Posterior cingulate gyrus (tissue), 11 donors: Measurements from ENCODE around the gene PARD3.
"Not testable (repeated sequence)": the region's sequence is repeated elsewhere in the genome, so short reads cannot be mapped to it uniquely, and the experiment has no call there.

Experiments used
- DNase-seq, 10 donors: peaks; one replicate each; pipeline versions ENCODE4 v3.0.0 to v3.0.0-alpha.2; 2020 to 2021; ENCODE audit warnings: mixed read lengths in 3 of 10
- intact Hi-C: fragments of 100-400 bp; cut with DNase I; formaldehyde crosslinking; loops from one replicate; pipeline ENCODE4 v1.15.1; 2023

The PARD3 gene

DNA sequence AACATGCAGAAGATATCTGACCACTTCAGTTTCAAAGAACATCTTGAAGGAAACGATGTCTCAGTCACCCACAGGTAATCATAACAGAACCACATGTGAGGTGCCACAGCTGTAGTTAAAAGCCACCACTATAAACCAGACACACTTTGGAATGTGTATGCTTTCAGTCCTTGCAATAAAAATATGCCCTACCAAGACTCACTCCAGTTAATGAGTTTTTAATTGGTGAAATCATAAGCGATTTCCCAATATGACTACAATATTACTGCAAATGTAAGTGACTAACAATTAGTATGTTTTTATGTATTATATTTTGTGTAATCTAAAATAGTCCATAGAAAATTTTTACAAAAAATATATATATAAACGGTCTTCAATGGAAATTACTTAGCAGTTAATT lies 428.2 kb downstream of the PARD3 start:
- DNase-seq = no peak
- intact Hi-C loops = no loop called here

DNA sequence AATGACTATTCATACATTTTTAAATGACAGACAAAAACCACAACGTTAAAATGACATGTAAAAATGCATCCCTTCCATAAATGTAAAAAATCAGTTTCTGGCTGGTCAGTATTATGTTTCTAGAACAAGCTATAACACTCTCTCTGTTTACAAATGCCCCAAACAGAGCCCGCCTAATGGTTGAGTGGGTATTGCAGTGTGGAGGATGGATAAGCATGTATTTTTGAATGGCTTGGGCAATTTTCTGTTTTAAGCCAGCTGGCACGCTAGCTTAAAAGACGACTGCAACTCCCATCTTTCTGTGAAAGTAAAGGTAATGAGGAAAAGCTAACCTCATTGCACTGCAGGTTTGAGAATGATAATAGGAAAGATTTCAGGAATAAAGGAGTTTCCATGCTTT lies 430.7 kb downstream of the PARD3 start:
- no peak for DNase-seq
- intact Hi-C loops = no loop called here

DNA sequence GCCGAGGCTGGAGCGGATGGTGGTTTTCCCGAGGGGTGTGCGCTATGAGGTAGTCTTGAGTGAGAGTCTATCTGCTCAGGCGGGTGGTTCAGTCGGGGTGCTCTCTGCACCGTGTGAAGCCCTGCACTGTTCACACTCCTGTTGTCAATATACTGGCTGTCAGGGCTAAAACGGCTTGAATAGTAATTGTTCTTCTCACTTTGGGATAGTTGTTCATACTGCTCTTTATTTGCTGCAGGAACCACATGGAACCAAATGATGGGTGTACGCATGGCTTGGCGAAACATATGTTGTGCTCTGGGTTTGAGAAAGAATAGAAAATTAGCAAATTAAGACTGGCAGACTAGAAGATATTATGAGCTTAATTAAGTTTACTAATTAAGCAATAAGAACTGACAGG lies 432.5 kb downstream of the PARD3 start:
- intact Hi-C loops = no loop called here
- DNase-seq = no peak

DNA sequence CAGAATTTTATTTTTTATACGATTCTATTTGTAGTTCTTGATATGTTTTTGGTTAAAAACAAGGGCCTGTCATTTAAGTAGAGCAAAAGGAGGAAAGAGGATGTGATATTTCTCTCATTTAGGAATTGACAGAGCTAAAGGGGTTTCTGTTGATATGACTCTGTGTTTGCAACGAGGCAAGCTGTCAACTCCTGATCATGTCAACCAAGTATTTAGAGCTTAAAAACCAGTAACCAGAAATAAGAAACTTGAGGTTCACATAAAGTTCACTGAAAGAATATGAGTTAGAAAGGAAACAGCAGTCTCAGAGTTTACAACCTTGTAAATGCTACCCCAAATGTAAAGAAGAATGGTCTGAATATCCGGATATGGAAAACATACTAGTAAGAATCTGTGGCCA lies 434.2 kb downstream of the PARD3 start:
- DNase-seq = no peak
- intact Hi-C loops = no loop called here

DNA sequence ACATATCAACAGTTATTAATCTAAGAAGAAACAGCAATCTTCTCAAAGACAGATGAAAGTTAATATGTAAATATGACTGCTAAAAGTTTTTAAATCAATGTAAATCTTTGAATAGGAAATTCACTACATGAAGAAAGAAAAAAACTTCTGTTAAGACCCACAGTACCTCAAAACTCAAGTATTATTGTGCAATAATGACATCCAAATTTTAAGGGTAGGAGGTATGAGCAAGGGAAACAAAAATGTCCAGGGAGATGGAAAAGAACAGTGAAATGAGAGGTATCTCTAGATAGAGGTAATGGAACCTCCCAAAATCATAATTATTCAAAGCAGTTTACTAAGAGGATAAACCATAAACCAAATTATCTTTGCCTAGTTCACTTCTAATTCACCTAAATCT lies 436.8 kb downstream of the PARD3 start:
- intact Hi-C loops = no loop called here
- DNase-seq = no peak

DNA sequence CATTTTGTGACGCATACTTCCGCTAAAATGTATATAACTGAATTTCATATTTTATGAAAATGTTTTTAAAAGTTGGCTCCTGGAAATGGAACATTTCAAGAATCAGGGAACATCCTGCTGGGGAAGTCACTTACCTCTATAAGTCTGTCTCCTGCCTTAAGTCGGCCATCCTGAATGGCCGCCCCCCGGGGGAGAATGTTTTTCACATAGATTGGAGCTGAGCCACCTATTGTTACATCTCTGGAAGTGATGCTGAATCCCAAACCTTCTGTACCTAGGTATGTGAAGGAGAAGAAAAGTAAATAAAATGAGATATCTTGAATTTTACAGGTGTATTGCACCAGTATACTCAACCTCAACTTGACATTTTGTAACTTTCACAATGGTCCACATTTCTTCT lies 437.3 kb downstream of the PARD3 start:
- intact Hi-C loops = no loop called here
- DNase-seq = no peak

DNA sequence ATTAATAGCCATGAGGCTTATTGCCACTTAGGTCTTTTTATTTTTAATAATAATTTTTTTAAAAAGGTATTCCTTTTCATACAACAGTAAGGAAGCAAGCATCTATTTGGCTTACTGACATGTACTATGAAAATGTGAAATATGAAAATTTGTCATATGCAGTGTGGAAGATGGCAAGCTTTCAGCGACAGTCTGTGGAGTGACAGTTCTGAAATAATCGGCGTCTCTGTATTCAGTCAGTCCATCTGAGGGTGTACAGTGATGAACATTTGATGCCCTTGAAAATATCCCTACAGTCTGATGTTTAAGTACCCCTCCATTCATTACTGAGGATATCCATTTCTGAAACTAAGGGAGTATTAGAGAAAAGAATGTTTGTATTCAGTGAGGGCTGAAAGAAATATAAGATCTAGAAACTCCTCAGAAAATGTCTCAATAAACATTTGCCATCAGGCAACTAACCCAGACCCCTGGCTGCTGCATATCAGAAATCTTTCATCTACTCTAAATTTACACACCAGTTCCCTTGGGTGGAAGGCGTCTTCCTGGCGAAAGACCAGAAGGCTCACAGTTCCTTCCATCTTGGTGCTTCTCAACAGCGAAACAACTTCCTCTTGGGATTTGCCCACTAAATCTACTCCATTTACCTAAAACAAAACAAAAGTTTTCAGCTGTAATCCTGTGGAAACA lies 440.6 kb downstream of the PARD3 start:
- intact Hi-C loops = no loop called here
- DNase-seq = no peak

DNA sequence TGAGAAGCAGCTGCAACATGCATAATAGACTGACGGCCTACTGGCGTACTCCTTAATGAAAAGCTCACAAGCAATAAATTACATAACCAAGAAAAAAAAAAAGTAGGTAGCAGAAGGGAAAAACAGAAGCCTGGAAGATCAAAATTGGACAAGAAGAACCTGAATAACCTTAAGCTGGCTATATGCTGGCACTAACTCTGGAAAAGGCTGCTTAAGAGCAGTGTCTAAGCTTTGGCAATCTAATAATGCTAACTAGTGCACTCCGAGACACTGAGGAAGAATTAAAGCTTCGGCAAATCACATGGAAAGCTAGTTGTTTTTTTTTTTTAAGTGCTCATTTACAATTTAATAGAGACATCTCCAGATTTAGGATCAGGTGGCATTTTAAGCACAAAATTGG lies 441.9 kb downstream of the PARD3 start:
- no peak for DNase-seq
- intact Hi-C loops = no loop called here

DNA sequence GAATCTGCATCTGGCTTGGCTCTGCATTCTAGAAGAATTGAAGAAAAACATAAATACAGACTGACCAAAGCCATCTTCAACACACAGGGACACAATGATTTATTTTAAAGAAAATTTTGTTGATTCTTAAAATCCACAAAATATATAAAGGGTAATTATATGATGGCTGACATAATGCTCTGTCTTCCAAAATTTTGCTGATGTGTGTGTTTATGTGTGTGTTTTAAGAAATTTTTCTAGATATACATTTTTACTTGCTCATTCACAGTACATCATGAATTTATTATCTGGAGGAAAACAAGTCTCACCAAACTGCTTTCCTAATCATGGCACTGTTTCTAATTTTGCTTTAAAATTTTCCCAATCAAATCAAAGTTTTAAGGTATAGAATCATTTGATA lies 442.6 kb downstream of the PARD3 start:
- intact Hi-C loops = no loop called here
- no peak for DNase-seq

DNA sequence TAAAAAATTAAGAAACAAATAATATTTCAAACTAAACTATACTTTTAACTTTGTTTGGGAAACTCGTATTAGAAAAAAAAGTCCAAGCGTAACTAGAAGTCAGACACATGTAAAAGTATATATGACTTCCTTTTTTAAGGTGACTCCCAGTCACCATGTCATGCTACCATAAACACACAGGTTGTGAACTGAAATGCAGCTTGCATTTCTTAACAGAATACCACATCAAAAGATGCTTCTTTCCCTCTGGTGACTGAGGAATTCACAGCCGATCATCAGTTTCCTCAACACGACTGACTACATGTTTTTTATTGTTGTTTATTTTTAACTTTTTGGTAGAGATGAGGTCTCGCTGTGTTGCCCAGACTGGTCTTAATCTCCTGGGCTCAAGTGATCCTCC lies 445.0 kb downstream of the PARD3 start:
- intact Hi-C loops = no loop called here
- DNase-seq = no peak

DNA sequence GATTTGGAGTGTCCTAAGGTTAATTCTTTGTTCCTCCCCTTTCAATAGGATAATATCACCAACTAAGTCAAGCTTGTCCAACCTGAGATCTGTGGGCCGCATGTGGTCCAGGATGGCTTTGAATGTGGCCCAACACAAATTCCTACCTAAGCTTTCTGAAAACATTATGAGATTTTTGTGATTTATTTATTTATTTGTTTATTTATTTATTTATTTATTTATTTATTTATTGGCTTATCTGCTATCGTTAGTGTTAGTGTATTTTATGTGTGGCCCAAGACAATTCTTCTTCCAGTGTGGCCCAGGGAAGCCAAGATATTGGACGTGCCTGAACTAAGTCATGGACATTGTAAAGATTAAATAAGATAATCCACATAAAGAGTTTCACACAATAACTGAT lies 446.0 kb downstream of the PARD3 start:
- no peak for DNase-seq
- intact Hi-C loops = no loop called here

DNA sequence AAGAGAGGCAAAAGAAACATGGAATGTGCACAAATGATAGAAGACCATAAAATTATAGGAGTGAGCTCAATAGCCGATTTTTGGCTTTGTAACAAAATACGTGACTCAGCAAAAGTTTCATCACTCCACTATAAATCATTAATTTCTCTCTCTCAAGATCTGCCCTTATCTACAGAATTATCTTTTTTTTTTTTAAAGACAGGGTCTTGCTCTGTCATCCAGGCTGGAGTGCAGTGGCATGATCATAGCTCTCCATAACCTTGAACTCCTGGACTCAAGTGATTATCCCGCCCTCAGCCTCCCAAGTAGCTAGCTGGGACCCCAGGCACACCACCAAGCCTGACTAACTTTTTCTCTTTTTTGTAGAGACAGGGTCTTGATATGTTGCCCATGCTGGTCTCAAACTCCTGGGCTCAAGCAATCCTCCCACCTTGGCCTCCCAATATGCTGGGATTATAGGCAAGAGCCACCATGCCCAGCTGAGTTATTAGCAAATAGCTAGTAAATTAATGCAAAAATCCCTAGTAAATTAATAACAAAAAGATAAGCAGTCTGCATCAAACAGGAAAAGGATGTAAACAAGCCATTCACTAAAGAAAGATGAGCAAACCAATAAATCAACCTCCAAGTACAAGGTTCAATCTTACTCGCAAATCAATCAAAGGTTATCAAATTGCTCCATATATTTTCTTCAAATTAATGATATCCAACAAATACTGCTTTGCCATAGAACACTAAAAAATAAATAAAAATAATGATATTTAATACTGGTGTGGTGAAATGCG lies 450.7 kb downstream of the PARD3 start:
- DNase-seq = no peak
- intact Hi-C loops = no loop called here

DNA sequence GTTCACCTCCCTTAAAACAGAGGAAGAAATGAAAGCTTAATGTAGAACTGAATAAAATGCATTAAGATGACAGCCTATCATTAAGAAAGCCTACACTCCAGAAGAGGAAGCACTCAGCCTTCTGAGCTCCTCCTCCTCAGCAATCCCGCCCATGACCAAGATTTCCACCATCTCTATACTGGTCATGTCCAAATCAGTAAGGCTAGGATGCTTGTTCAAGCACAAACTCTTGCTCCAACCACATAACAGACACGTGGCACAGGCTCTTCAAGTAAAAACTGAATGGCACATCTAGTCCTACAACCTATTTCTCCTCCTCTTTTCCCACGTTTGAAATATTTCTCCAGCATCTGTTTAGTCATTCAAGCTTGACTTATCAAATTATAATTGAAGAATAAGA lies 454.1 kb downstream of the PARD3 start:
- intact Hi-C loops = no loop called here
- no peak for DNase-seq

DNA sequence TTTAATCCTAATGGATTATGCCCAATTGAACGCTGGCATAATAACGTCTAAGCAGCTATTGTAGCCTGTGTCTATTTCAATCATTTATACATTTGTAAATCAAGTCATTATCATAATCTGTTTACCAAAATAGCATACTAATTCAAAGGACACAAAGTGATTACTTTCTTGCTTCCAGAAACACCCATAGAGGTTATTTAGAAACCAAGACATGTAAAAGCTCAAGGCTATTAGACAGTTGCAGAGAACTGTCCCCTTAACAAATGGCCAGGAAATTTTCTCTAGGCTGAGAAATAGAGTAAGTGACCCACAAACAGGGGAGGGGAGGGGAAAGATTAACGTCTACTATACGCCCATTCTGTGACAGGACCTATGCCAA lies 455.7 kb downstream of the PARD3 start:
- DNase-seq = no peak
- intact Hi-C loops = no loop called here

DNA sequence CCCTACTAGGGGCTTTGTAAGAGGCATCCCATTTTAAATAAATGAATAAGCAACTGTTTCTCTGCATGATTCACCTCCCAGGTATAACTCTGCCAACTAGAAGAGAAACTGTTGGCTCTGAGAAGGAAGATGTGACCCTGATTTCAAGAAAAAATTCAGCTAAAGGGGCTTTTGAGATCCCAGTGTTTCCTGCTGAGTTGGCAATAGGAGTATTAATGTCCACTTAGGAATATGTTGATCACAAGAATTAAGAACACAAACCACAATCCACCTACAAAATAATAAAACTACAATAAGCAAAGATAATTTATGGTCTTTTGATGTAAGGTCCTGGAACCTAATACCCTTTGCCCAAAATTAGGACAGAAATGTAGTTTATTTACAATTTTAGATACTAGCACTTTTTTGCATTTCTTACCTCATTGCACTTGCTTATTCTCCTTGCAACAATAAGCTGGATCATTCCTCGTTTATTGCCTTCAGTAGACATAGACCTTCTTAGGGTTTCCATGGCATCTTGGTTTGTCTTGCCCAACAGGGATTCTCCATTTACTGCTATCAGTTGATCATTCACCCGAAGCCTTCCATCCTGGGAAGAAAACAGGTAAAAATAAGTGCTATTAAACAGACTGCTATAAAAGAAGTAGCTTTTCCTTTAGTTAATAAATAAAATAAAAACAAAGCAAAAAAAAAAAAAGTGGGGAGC lies 456.2 kb downstream of the PARD3 start:
- no peak for DNase-seq
- intact Hi-C loops = no loop called here

DNA sequence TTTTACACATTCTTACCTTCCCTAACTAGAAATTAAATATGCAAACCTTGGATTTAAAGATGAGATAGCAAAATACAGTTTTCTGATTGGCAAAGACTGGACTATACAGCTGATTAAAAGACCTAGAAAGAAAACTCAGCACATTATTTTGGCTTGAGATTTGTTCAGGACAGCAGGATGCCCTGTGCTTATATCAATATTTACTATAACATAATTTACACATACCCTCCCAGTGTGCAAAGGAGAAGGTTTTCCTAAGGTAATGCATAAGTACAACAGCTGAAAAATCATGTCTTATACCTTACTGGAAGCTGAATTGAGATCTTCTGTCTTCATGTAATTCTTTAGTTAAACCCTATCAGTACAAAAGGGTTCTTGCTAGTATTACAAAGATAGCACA lies 458.6 kb downstream of the PARD3 start:
- intact Hi-C loops = no loop called here
- DNase-seq = no peak

DNA sequence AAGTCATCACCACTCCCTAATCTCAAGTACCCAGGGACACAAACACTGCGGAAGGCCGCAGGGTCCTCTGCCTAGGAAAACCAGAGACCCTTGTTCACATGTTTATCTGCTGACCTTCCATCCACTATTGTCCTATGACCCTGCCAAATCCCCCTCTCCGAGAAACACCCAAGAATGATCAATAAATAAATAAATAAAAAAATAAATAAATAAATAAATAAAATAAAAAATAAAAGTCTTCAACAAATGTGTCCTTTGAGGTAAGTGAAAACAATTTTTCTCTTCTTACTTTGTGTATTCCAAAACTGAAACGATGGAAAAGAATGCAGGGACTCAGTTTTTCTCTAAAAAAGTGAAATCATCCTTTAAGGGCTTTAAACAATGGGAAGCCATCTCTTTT lies 461.6 kb downstream of the PARD3 start:
- intact Hi-C loops, DNase-seq: not testable (repeated sequence)

DNA sequence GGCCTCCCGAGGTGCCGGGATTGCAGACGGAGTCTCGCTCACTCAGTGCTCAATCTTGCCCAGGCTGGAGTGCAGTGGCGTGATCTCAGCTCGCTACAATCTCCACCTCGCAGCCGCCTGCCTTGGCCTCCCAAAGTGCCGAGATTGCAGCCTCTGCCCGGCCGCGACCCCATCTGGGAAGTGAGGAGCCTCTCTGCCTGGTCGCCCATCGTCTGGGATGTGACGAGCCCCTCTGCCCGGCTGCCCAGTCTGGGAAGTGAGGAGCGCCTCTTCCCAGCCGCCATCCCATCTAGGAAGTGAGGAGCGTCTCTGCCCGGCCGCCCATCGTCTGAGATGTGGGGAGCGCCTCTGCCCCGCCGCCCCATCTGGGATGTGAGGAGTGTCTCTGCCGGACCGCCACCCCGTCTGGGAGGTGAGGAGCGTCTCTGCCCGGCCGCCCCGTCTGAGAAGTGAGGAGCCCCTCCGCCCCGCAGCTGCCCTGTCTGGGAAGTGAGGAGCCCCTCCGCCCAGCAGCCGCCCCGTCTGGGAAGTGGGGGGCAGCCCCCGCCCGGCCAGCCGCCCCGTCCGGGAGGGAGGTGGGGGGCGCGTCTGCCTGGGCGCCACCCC lies 462.4 kb downstream of the PARD3 start:
- intact Hi-C loops = not testable (repeated sequence)
- peak in 3 of 10 donors; percentile 55 to 69 (median 59) for DNase-seq

DNA sequence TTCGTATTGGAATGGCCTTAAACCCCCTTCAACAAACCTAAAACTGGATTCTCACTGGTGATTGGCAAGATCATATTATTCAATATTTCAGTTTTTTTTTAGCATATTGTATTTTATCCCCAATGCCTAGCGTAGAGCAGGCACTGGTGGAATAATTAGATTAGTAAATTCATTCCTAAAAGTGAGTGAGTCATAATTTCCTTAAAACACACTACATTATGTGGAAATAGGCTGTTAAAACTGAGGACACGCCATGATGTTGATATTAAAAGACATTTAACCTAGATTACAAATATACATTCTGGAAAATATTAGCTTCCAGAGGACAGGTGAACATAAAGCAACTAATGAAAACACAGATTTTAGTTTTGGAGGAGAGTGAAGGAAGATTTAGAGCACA lies 463.9 kb downstream of the PARD3 start:
- no peak for DNase-seq
- intact Hi-C loops = no loop called here

DNA sequence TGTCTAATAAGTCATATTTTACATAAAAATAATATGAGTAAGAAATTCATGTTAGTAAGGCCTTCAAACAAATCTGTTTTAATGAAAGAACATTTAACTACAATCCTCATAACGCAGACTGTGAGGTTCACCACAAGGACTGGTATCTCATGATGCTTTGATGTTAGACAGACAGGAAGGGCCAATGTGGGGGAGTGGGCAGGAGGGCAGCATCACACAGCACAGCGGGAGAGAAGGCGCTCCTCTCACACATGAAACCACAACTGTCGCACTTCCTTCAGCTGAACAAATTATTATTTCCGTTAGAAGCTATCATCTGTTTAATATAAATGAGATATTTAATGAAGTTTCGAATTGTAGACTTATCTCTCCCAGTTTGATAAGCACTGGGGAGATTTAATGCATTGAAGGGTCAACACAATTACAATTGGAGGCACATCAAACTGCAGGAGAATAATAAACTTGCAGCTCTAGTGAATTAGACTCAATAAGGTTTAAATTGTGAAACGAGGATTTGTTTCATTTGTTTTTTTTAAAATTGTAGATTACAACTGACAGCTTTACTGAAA lies 466.1 kb downstream of the PARD3 start:
- intact Hi-C loops = no loop called here
- DNase-seq = no peak

DNA sequence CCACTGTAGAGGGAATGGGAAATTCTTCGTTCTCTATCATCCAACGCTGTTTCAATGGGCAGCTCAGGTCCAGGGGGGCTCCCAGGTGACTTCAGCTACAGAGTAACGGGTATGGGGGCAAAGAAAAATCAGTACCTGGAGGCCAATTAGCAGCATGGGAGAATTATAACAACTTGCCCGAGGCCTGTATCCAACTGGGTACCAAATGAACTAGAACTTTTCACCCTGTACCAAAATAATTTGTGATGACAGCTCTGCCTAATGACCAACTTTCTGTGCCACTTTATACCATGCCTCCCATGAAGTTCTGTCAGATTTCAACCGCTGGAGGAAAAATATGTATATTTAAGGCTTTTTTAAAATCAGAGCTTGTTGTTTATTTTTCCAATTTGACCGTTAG lies 467.1 kb downstream of the PARD3 start:
- intact Hi-C loops = no loop called here
- no peak for DNase-seq
